ENCODE results near the gene KDM1B. TPM values are rescaled to one million over a fixed set of nuclear protein-coding genes. Genes with fewer than 3 reads are reported as not detected.
"Not testable (repeated sequence)": the region's sequence is repeated elsewhere in the genome, so short reads cannot be mapped to it uniquely, and the experiment has no call there.

KDM1B gene
- total and polyA plus RNA-seq, 9 donors = 16.3 to 29.7 (median 22.6) TPM

DNA sequence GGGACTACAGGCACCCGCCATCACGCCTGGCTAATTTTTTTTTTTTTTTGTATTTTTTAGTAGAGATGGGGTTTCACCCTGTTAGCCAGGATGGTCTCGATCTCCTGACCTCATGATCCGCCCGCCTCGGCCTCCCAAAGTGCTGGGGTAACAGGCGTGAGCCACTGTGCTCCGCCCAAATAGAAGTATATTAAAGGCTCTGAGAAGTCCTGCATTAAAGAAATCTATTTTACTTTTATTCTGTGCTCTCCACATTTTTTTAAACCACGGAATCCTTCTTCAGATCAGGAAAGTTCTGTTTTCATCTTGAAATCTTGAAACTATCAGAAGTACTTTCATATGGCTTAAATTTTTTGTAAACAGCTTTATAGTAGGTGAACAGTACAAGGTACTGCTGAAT is 53.6 kb downstream of the KDM1B start:
- not testable (repeated sequence) for H3K27me3 ChIP-seq (ENCODE audit: control insufficient read depth, insufficient read depth, low read length); H3K4me3 ChIP-seq (ENCODE audit: low read length); H3K9me3 ChIP-seq (replicated peaks; ENCODE audit: control insufficient read depth, low read depth, low read length); H3K27ac ChIP-seq (ENCODE audit: low read length); DNase-seq; H3K4me1 ChIP-seq (ENCODE audit: control insufficient read depth, insufficient read depth, low read length)
- no CpG with 5 or more reads among the region's 9 CpGs for WGBS (ENCODE audit: insufficient coverage)
- H3K36me3 ChIP-seq (ENCODE audit: control insufficient read depth, insufficient read depth, low read length) = peaks cover 27% of the 10 kb centered on the region

DNA sequence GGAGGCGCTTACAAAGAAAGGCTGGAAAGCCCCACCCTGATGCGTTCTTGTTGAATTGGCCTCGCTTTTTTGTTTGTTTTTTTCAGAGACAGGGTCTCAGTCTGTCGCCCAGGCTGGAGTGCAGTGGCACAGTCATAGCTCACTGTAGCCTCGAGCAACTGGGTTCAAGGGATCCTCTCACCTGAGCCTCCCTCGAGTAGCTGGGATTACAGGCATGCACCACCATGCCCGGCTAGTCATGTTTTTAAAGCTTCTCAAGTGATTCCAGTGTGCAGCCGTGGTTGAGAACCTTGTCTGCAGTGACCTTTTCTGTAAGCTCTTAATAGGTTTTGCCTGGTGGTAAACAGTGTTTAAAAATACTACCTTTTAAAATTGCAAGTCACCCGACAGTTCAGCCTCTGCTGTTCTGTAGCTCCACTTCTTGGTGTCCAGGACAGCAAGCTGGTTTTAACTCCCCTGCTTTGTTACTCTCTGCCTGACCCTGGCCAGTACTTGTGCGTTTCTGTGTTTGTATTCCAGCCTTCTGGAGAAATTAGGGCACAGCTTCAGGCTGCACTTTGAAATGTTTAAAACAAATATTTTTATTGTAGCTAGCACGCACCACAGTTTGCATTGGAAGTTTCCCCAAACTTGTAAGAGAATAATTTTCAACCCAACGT is 54.4 kb downstream of the KDM1B start:
- Histone ChIP-seq H3K27me3 (ENCODE audit: control insufficient read depth, insufficient read depth, low read length) (no peaks in the 10 kb centered on the region), H3K9me3 (replicated peaks; ENCODE audit: control insufficient read depth, low read depth, low read length) (no peaks in the 10 kb centered on the region), H3K27ac (ENCODE audit: low read length) (no peak overlapping the region), H3K36me3 (ENCODE audit: control insufficient read depth, insufficient read depth, low read length) (peaks cover 26% of the 10 kb centered on the region), H3K4me3 (ENCODE audit: low read length) (no peak overlapping the region), H3K4me1 (ENCODE audit: control insufficient read depth, insufficient read depth, low read length) (no peaks in the 10 kb centered on the region)
- DNase-seq = no peak
- 85% methylated on average over 9 of the region's 12 CpGs for WGBS (ENCODE audit: insufficient coverage)

- no peaks in the 10 kb centered on the region for H3K9me3 ChIP-seq (replicated peaks; ENCODE audit: control insufficient read depth, low read depth, low read length)
- H3K36me3 ChIP-seq (ENCODE audit: control insufficient read depth, insufficient read depth, low read length) = peaks cover 28% of the 10 kb centered on the region
- H3K27ac ChIP-seq (ENCODE audit: low read length) = no peak overlapping the region
- H3K4me1 ChIP-seq (ENCODE audit: control insufficient read depth, insufficient read depth, low read length) = no peaks in the 10 kb centered on the region
- no peak overlapping the region for H3K4me3 ChIP-seq (ENCODE audit: low read length)
- H3K27me3 ChIP-seq (ENCODE audit: control insufficient read depth, insufficient read depth, low read length) = no peaks in the 10 kb centered on the region
- DNase-seq = no peak
- 100% methylated on average over 3 of the region's 5 CpGs for WGBS (ENCODE audit: insufficient coverage)
Measured at GRCh38 chr6:18210707-18211106, 55.5 kb downstream of the KDM1B start.

DNA sequence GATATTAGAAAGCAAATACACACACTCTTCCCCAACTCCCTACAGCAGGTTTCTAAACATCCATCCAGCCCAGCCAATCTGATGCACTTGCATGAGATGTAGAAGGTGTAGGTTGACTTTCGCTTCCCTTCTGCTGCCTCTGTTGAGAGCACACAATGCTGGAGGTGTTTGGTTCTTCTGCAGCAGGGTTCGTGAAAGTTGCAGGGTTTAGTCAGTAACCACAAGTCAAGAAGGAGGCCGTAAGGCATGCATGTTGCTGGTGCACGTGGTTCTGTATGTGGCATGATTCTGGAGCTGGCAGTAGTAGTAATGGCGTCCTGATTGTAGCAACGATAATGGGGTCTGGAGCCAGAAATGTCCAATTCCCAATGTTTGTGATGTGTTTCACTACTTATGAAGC is 56.1 kb downstream of the KDM1B start:
- Histone ChIP-seq H3K27ac (ENCODE audit: low read length) (no peak overlapping the region), H3K9me3 (replicated peaks; ENCODE audit: control insufficient read depth, low read depth, low read length) (no peaks in the 10 kb centered on the region), H3K27me3 (ENCODE audit: control insufficient read depth, insufficient read depth, low read length) (no peaks in the 10 kb centered on the region), H3K36me3 (ENCODE audit: control insufficient read depth, insufficient read depth, low read length) (peaks cover 26% of the 10 kb centered on the region), H3K4me3 (ENCODE audit: low read length) (no peak overlapping the region), H3K4me1 (ENCODE audit: control insufficient read depth, insufficient read depth, low read length) (no peaks in the 10 kb centered on the region)
- 73% methylated on average over 3 of the region's 6 CpGs for WGBS (ENCODE audit: insufficient coverage)
- DNase-seq = no peak

DNA sequence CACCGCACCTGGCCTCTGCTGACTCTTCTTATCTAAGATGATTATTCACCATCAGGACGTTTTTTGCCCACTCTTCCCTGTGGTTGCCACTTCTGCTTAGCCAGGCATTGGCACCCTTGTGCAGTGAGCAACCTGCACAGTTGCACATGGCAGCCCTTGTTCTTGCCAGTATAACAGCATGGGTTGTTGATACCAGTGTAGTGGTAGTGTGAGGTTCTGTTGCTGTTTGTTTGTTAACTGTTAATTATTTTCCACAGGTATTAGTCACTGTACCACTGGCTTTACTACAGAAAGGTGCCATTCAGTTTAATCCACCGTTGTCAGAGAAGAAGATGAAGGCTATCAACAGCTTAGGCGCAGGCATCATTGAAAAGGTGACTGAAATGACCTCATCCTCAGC is 57.0 kb downstream of the KDM1B start:
- Histone ChIP-seq H3K4me3 (ENCODE audit: low read length) (no peak overlapping the region), H3K36me3 (ENCODE audit: control insufficient read depth, insufficient read depth, low read length) (peaks cover 27% of the 10 kb centered on the region)
- WGBS (ENCODE audit: insufficient coverage) = 87% methylated on average over 3 of the region's 4 CpGs

DNA sequence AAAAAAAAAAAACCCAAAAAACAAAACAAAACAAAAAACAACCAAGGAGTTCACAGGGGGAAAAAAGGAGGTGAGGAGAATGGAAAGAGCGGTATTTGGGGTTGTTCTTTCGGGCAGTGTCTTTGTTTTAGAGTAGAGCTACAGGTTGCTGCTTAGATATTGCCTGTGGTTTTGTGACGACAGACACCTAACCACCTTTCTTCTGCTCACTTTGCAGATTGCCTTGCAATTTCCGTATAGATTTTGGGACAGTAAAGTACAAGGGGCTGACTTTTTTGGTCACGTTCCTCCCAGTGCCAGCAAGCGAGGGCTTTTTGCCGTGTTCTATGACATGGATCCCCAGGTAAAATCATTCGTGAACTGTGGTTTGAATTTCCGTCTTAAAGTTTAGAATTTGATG is 58.2 kb downstream of the KDM1B start:
- peaks cover 33% of the 10 kb centered on the region for H3K36me3 ChIP-seq (ENCODE audit: control insufficient read depth, insufficient read depth, low read length)
- no peak overlapping the region for H3K27ac ChIP-seq (ENCODE audit: low read length)
- no peak overlapping the region for H3K4me3 ChIP-seq (ENCODE audit: low read length)
- no peaks in the 10 kb centered on the region for H3K4me1 ChIP-seq (ENCODE audit: control insufficient read depth, insufficient read depth, low read length)
- H3K9me3 ChIP-seq (replicated peaks; ENCODE audit: control insufficient read depth, low read depth, low read length) = no peaks in the 10 kb centered on the region
- DNase-seq = no peak
- no peaks in the 10 kb centered on the region for H3K27me3 ChIP-seq (ENCODE audit: control insufficient read depth, insufficient read depth, low read length)
- 95% methylated on average over 3 of the region's 9 CpGs for WGBS (ENCODE audit: insufficient coverage)

More for the DNA sequence above, 57.0 kb downstream of the KDM1B start:
- no peaks in the 10 kb centered on the region for H3K4me1 ChIP-seq (ENCODE audit: control insufficient read depth, insufficient read depth, low read length)
- no peak for DNase-seq
- no peaks in the 10 kb centered on the region for H3K9me3 ChIP-seq (replicated peaks; ENCODE audit: control insufficient read depth, low read depth, low read length)
- H3K27ac ChIP-seq (ENCODE audit: low read length) = no peak overlapping the region
- no peaks in the 10 kb centered on the region for H3K27me3 ChIP-seq (ENCODE audit: control insufficient read depth, insufficient read depth, low read length)

- Histone ChIP-seq H3K36me3 (ENCODE audit: control insufficient read depth, insufficient read depth, low read length) (peaks cover 35% of the 10 kb centered on the region), H3K4me1 (ENCODE audit: control insufficient read depth, insufficient read depth, low read length) (no peaks in the 10 kb centered on the region), H3K4me3 (ENCODE audit: low read length) (no peak overlapping the region), H3K27ac (ENCODE audit: low read length) (no peak overlapping the region), H3K27me3 (ENCODE audit: control insufficient read depth, insufficient read depth, low read length) (no peaks in the 10 kb centered on the region), H3K9me3 (replicated peaks; ENCODE audit: control insufficient read depth, low read depth, low read length) (no peaks in the 10 kb centered on the region)
- WGBS (ENCODE audit: insufficient coverage) = no CpG with 5 or more reads among the region's 4 CpGs
- DNase-seq = no peak
Measured at GRCh38 chr6:18214003-18214402, 58.8 kb downstream of the KDM1B start.

DNA sequence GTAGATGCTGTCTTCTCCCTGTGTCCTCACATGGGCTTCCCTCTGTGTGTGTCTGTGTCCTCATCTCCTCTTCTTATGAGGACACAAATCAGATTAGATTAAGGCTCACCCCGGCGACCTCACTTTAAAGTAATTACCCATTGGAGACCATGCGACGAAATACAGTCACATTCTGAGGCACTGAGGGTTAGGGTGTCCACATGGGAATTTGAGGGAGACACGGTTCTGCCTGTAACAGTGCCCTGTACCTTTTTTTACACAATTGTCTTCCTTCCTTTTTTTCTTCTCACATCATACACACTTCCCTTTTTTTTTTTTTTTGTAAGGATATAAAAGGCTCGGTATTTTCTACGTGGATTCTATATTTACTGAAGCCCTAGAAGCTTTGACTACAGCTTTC is 60.2 kb downstream of the KDM1B start:
- Histone ChIP-seq H3K27me3 (ENCODE audit: control insufficient read depth, insufficient read depth, low read length) (no peaks in the 10 kb centered on the region), H3K4me1 (ENCODE audit: control insufficient read depth, insufficient read depth, low read length) (no peaks in the 10 kb centered on the region), H3K27ac (ENCODE audit: low read length) (no peak overlapping the region), H3K9me3 (replicated peaks; ENCODE audit: control insufficient read depth, low read depth, low read length) (no peaks in the 10 kb centered on the region), H3K4me3 (ENCODE audit: low read length) (no peak overlapping the region), H3K36me3 (ENCODE audit: control insufficient read depth, insufficient read depth, low read length) (peaks cover 33% of the 10 kb centered on the region)
- WGBS (ENCODE audit: insufficient coverage) = no CpG with 5 or more reads among the region's 7 CpGs
- DNase-seq = no peak

DNA sequence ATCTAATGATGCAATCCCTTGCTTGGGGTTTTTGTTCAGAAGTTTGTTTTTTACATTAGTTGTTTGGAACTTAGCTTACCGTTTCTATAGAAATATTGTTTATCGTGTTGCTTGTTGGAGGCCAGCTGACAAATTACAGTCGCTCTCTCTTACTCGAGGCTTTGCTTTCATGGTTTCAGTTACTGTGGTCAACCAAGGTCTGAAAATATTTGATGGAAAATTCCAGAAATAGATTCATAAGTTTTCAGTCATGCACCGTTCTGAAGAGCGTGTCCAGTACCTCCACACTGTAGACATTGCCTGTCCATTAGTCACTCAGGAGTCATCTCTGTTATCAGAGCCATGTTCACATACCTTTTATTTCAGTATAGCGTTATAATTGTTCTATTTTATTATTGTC is 61.2 kb downstream of the KDM1B start:
- no peak overlapping the region for H3K27ac ChIP-seq (ENCODE audit: low read length)
- no peaks in the 10 kb centered on the region for H3K4me1 ChIP-seq (ENCODE audit: control insufficient read depth, insufficient read depth, low read length)
- WGBS (ENCODE audit: insufficient coverage) = 63% methylated on average over 4 of the region's 7 CpGs
- no peaks in the 10 kb centered on the region for H3K9me3 ChIP-seq (replicated peaks; ENCODE audit: control insufficient read depth, low read depth, low read length)
- H3K4me3 ChIP-seq (ENCODE audit: low read length) = no peak overlapping the region
- no peaks in the 10 kb centered on the region for H3K27me3 ChIP-seq (ENCODE audit: control insufficient read depth, insufficient read depth, low read length)
- H3K36me3 ChIP-seq (ENCODE audit: control insufficient read depth, insufficient read depth, low read length) = peaks cover 34% of the 10 kb centered on the region
- no peak for DNase-seq

DNA sequence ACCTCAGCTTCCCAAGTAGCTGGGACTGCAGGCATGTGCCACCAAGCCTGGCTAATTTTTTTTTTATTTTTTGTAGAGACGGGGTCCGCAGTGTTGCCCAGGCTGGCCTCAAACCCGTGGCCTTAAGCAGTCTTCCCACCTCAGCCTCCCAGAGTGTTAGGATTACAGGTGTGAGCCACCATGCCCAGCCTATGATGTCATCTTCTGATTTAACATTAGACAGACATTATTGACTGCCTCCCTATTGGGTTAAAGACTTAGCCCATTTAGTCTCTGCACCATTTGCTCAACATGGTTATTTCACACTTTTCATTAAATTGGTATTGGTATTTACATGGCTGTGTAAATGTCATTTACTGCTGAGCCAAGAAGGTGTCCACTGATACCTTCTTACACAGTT is 63.0 kb downstream of the KDM1B start:
- no peaks in the 10 kb centered on the region for H3K9me3 ChIP-seq (replicated peaks; ENCODE audit: control insufficient read depth, low read depth, low read length)
- DNase-seq = no peak
- H3K4me1 ChIP-seq (ENCODE audit: control insufficient read depth, insufficient read depth, low read length) = no peaks in the 10 kb centered on the region
- no peak overlapping the region for H3K27ac ChIP-seq (ENCODE audit: low read length)
- H3K4me3 ChIP-seq (ENCODE audit: low read length) = no peak overlapping the region
- H3K27me3 ChIP-seq (ENCODE audit: control insufficient read depth, insufficient read depth, low read length) = no peaks in the 10 kb centered on the region
- 100% methylated on average over 1 of the region's 3 CpGs for WGBS (ENCODE audit: insufficient coverage)
- H3K36me3 ChIP-seq (ENCODE audit: control insufficient read depth, insufficient read depth, low read length) = peaks cover 36% of the 10 kb centered on the region

GRCh38 chr6:18219591-18219990 is 64.4 kb downstream of the KDM1B start:
- Histone ChIP-seq H3K4me3 (ENCODE audit: low read length) (no peak overlapping the region), H3K4me1 (ENCODE audit: control insufficient read depth, insufficient read depth, low read length) (no peaks in the 10 kb centered on the region), H3K9me3 (replicated peaks; ENCODE audit: control insufficient read depth, low read depth, low read length) (no peaks in the 10 kb centered on the region), H3K27me3 (ENCODE audit: control insufficient read depth, insufficient read depth, low read length) (no peaks in the 10 kb centered on the region), H3K27ac (ENCODE audit: low read length) (no peak overlapping the region), H3K36me3 (ENCODE audit: control insufficient read depth, insufficient read depth, low read length) (peaks cover 29% of the 10 kb centered on the region)
- DNase-seq = no peak
- no CpG with 5 or more reads among the region's 7 CpGs for WGBS (ENCODE audit: insufficient coverage)
